WTC11 (cell line): Measurements from ENCODE around the gene RSBN1L.

Source experiments
- CBFB ChIP-seq: sonication (generic); formaldehyde crosslinking; IDR thresholded peaks from 2 replicates; pipeline ENCODE4 v1.8.1; 2022; ENCODE audit warnings: mild to moderate bottlenecking, low read depth, missing genetic modification reagents
- CTCF ChIP-seq: fragments of 200-600 bp; IDR thresholded peaks from 2 replicates; pipeline ENCODE4 v1.8.0; 2022; ENCODE audit warnings: antibody characterized with exemption

- TF ChIP-seq CTCF (no peak), CBFB (CRISPR knock-in tag) (no peak)
Measured at GRCh38 chr7:77760809-77761453, 64.7 kb downstream of the RSBN1L start.
